ENCODE measurements around the gene L3MBTL3. TPM values are rescaled to one million over a fixed set of nuclear protein-coding genes. Genes with fewer than 3 reads are reported as not detected.

L3MBTL3 gene
- total RNA-seq, 2 experiments from 2014 or later: 13.5 to 14.9 TPM

DNA sequence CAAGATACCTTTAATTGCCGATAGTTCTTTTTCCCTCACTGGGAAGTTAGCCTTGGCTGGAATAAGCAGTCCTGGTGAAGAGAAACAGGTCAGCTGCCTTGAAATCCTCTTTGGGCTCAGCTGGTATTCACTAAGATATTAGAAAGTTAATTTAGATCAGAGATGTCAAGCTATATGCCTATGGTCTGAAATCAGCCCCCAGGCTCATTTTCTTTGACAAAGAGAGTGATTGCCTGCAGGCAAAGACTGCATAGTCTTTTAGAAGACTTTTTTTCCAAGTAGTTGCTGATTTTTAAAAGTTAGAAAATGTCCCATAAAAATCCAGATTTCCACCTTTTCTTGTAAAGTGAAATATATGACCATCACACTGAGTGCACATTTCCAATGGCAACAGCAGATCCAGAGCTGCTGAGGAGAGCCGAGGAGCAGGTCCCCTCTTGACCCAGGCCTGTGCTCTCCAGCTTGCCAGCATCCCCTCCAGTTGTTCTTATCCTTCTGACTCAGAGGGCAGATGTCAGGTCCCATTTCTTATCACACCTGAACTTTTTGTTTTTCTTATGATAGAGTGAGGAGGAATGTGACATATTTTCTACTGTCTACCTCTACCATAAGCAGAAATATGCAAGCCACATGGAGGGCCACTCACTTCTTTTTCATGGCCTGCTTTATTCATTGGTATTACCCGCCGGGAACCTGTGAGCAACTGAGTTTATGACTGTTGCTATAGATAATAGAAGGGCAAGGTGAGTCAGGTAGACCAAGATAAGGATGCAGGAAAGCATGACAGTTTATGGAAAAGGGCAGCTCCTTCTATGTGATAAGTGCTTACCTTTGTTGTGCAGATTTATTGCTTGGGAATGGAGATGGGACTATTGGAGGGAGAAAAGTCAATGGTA, 17.6 kb upstream of the L3MBTL3 start:
- H3K27me3 Mint-ChIP-seq: peaks cover 2% of the 10 kb centered on the region
- no peak overlapping the region for H3K4me3 Mint-ChIP-seq
- no peak for ATAC-seq
- intact Hi-C loops (cut with micrococcal nuclease): no loop called here
- DNase-seq: no peak
- ChIA-PET CTCF (no interaction called here), POLR2A (no interaction called here)
- H3K27ac Mint-ChIP-seq: no peak overlapping the region
- H3K36me3 Mint-ChIP-seq (ENCODE audit: low read depth): no peaks in the 10 kb centered on the region
- no peaks in the 10 kb centered on the region for H3K9me3 Mint-ChIP-seq
- no peaks in the 10 kb centered on the region for H3K4me1 Mint-ChIP-seq (ENCODE audit: low read depth)
- TF ChIP-seq, protein P1, sequence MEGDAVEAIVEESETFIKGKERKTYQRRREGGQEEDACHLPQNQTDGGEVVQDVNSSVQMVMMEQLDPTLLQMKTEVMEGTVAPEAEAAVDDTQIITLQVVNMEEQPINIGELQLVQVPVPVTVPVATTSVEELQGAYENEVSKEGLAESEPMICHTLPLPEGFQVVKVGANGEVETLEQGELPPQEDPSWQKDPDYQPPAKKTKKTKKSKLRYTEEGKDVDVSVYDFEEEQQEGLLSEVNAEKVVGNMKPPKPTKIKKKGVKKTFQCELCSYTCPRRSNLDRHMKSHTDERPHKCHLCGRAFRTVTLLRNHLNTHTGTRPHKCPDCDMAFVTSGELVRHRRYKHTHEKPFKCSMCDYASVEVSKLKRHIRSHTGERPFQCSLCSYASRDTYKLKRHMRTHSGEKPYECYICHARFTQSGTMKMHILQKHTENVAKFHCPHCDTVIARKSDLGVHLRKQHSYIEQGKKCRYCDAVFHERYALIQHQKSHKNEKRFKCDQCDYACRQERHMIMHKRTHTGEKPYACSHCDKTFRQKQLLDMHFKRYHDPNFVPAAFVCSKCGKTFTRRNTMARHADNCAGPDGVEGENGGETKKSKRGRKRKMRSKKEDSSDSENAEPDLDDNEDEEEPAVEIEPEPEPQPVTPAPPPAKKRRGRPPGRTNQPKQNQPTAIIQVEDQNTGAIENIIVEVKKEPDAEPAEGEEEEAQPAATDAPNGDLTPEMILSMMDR (IDR thresholded peaks at IDR 0.05): no peak

DNA sequence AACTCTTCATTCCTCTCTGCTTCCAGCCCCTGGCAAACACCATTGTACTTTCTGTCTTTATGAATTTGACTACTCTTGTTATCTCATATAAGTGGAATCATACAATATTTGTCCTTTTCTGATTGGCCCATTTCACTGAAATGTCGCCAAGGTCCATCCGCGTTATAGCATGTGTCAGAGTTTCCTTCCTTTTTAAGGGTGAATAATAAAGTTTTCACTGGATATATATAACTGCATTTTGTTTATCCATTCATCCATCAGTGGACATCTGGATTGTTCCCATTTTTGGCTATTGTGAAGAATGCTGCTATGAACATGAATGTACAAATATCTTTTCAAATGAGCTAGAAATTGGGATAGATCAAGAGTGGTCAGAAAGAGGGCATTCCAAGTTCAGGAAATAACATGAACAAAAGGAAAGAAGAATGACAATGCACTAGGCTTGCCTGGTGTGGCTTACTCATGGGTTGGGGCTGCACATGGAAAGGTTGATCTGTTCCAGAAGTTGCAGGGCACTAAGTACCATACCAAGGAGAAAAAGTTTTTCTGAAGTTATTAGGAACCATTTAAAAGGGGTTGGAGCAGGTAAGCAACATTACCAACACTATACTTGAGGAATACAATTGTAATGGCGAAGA, 10.0 kb upstream of the L3MBTL3 start:
- POLR2A ChIA-PET: no interaction called here
- Mint-ChIP-seq H3K36me3 (ENCODE audit: low read depth) (no peaks in the 10 kb centered on the region), H3K9me3 (no peaks in the 10 kb centered on the region), H3K4me3 (no peak overlapping the region), H3K4me1 (ENCODE audit: low read depth) (no peaks in the 10 kb centered on the region), H3K27me3 (no peaks in the 10 kb centered on the region), H3K27ac (no peak overlapping the region)
- intact Hi-C loops (cut with micrococcal nuclease): no loop called here
- CTCF ChIA-PET: no interaction called here
- ATAC-seq: no peak
- TF ChIP-seq, protein P1 (IDR thresholded peaks at IDR 0.05): no peak
- DNase-seq: no peak

DNA sequence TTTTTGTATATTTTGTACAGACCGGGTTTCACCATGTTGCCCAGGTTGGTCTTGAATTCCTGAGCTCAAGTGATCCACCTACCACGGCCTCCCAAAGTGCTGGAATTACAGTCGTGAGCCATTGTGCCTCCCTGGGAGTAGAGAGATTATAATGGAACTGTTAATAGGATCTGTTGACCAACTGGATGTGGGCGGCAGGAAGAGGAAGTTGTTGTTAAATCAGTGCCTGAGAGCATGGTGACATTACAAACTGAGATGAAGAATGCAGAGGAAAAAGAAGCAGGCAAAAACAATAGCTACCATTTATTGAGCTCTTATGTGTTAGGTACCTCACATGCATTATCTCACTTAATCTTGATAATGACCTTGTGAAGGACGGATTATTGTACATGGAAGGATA, 9.2 kb upstream of the L3MBTL3 start:
- ChIA-PET CTCF (no interaction called here), POLR2A (no interaction called here)
- no peak for DNase-seq
- no peaks in the 10 kb centered on the region for H3K27me3 Mint-ChIP-seq
- TF ChIP-seq, protein P1 (IDR thresholded peaks at IDR 0.05): no peak
- ATAC-seq: no peak
- H3K4me1 Mint-ChIP-seq (ENCODE audit: low read depth): no peaks in the 10 kb centered on the region
- H3K27ac Mint-ChIP-seq: no peak overlapping the region
- H3K9me3 Mint-ChIP-seq: no peaks in the 10 kb centered on the region
- intact Hi-C loops (cut with micrococcal nuclease): no loop called here
- H3K36me3 Mint-ChIP-seq (ENCODE audit: low read depth): no peaks in the 10 kb centered on the region
- H3K4me3 Mint-ChIP-seq: no peak overlapping the region

DNA sequence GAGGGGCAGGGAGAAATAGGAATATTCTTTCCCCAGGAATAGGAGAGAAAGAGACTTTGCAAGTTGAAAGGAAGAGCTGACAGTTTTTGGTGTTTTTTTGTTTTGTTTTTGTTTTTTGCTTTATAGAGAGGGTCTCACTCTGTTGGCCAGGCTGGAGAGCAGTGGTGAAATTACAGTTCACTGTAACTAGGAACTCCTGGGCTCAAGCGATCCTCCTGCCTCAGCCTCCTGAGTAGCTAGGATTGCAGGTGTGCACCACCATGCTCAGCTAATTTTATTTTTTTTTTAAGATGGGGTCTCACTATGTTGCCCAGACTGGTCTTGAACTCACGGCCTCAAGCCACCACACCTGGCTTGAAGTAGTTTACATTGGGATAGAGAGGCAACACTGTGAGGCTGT, 8.0 kb upstream of the L3MBTL3 start:
- no peaks in the 10 kb centered on the region for H3K4me1 Mint-ChIP-seq (ENCODE audit: low read depth)
- H3K36me3 Mint-ChIP-seq (ENCODE audit: low read depth): no peaks in the 10 kb centered on the region
- intact Hi-C loops (cut with micrococcal nuclease): no loop called here
- no peak overlapping the region for H3K4me3 Mint-ChIP-seq
- no peaks in the 10 kb centered on the region for H3K9me3 Mint-ChIP-seq
- no peak overlapping the region for H3K27ac Mint-ChIP-seq
- H3K27me3 Mint-ChIP-seq: no peaks in the 10 kb centered on the region
- ChIA-PET CTCF (interaction anchor here (1.4 kb wide), 1 partner anchor 11 kb away, joined by 5 read pairs; no protein-coding TSS in a partner anchor), POLR2A (no interaction called here)
- DNase-seq: no peak
- TF ChIP-seq, protein P1 (IDR thresholded peaks at IDR 0.05): no peak
- no peak for ATAC-seq

DNA sequence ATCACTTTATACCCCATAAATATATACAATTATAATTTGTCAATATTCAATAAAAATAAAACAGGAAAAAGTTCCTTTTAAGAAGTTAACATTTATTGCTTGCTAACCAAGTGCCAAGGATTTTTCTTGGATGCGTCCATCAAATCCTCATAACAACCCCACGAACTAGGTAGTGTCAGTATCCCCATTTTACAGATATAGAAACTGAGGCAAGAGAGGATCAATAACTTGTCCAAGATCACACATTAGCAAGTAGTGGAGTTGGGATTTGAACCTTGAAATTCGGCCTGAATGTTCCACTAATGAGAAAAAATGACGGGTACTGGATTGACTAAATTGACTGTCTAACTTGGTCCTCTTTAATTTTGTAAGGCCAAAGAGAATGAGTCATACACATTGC, 5.7 kb upstream of the L3MBTL3 start:
- Mint-ChIP-seq H3K4me1 (ENCODE audit: low read depth) (no peaks in the 10 kb centered on the region), H3K27me3 (no peaks in the 10 kb centered on the region), H3K36me3 (ENCODE audit: low read depth) (no peaks in the 10 kb centered on the region), H3K9me3 (no peaks in the 10 kb centered on the region), H3K27ac (no peak overlapping the region), H3K4me3 (no peak overlapping the region)
- intact Hi-C loops (cut with micrococcal nuclease): no loop called here
- no peak for DNase-seq
- POLR2A ChIA-PET: no interaction called here
- ATAC-seq: no peak
- CTCF ChIA-PET: interaction anchor here (1.5 kb wide), 1 partner anchor 9 kb away, joined by 3 read pairs; no protein-coding TSS in a partner anchor
- TF ChIP-seq, protein P1 (IDR thresholded peaks at IDR 0.05): no peak
